Testis (tissue), 2 donors: Measurements from ENCODE around the gene CFAP61.

ENCODE experiments used
- POLR2A ChIP-seq: fragments of 450-650 bp; IDR thresholded peaks from one replicate; pipeline ENCODE4 v1.6.1; 2017; ENCODE audit warnings: antibody characterized with exemption, mild to moderate bottlenecking, moderate library complexity
- TF ChIP-seq, protein P1 (sequence below), 3 experiments: fragments of 450-650 bp in 2 of 3; fragments of 200-600 bp in 1 of 3; sonication (generic) in 1 of 3; IDR thresholded peaks; one replicate each; pipeline ENCODE4 v1.5.1; 2016 to 2019; ENCODE audit warnings: antibody characterized with exemption in 3 of 3, mild to moderate bottlenecking in 2 of 3, moderate library complexity in 1 of 3

DNA sequence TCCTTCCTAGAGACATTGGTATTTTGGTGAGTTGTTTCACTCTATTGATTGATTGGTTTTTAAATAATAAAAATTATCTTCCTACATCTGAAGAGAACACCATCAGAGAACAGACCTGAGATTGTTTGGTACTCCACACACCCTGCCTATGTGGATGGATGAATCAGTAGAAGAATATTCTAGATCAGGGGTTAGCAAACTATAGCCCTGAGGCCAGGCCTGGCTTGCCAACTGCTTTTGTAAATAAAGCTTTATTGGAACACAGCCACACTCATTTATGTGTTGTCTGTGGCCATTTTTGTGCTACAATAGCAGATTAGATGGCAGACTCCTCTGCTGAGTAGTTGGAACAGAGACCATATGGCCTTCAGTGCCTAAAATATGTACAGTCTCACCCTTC lies 176.0 kb downstream of the CFAP61 start:
- TF ChIP-seq, protein P1, sequence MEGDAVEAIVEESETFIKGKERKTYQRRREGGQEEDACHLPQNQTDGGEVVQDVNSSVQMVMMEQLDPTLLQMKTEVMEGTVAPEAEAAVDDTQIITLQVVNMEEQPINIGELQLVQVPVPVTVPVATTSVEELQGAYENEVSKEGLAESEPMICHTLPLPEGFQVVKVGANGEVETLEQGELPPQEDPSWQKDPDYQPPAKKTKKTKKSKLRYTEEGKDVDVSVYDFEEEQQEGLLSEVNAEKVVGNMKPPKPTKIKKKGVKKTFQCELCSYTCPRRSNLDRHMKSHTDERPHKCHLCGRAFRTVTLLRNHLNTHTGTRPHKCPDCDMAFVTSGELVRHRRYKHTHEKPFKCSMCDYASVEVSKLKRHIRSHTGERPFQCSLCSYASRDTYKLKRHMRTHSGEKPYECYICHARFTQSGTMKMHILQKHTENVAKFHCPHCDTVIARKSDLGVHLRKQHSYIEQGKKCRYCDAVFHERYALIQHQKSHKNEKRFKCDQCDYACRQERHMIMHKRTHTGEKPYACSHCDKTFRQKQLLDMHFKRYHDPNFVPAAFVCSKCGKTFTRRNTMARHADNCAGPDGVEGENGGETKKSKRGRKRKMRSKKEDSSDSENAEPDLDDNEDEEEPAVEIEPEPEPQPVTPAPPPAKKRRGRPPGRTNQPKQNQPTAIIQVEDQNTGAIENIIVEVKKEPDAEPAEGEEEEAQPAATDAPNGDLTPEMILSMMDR (IDR thresholded peaks at IDR 0.05) = no peak
- TF ChIP-seq POLR2A = no peak
